ENCODE data around the gene COL4A6.

DNA sequence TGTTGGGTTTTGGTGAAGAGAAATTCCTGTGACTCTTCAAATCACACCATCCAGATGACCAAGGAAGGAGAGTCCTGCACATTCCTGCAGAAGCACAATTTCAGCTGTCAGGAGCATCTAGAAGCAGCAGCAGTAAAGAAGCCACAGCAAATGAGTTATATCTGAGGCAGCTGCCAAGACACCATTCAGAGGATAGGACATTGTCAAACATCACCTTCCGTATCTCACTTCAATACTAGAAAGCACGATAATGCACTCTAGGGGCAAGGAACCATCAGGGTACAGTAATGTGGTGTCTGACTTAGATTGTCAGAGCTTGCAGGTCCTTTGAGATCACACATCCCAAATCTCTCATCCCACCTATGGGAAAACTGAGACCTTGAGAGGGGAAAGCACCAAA is 134.5 kb downstream of the COL4A6 start:
- TF ChIP-seq POLR2A (IDR thresholded peaks at IDR 0.05; ENCODE audit: low read length) (no peak), GATA1 (IDR thresholded peaks at IDR 0.05; ENCODE audit: low read depth, low read length) (no peak)
